Hepatocyte (in vitro differentiated cells): ENCODE results near the gene GGT6.

Experiments
- CTCF ChIP-seq: fragments of 200-600 bp; sonication (generic); IDR thresholded peaks from 2 replicates; pipeline ENCODE4 v1.5.1; 2016; ENCODE audit warnings: antibody characterized with exemption, mild to moderate bottlenecking; ENCODE audit not compliant: poor library complexity
- EZH2 ChIP-seq: fragments of 200-600 bp; sonication (generic); IDR thresholded peaks from 2 replicates; pipeline ENCODE4 v1.6.1; 2016; ENCODE audit warnings: antibody characterized with exemption, mild to moderate bottlenecking, borderline replicate concordance
- EZH2phosphoT487 ChIP-seq: fragments of 200-600 bp; sonication (generic); IDR thresholded peaks from one replicate; pipeline ENCODE4 v1.6.1; 2018; ENCODE audit warnings: antibody characterized with exemption, mild to moderate bottlenecking, low read depth, moderate library complexity; ENCODE audit not compliant: unreplicated experiment, severe bottlenecking

GRCh38 chr17:4599505-4600281 lies 39.3 kb upstream of the GGT6 start:
- TF ChIP-seq CTCF (no peak), EZH2 (no peak), EZH2phosphoT487 (no peak)
